Measurements from ENCODE around the gene SLC47A1. TPM values are rescaled to one million over a fixed set of nuclear protein-coding genes. Genes with fewer than 3 reads are reported as not detected.

The SLC47A1 gene
- total RNA-seq, 4 donors from 2014 or later, result 0.95 to 6.2 (median 5.6) TPM

- no peak for DNase-seq (ENCODE audit: low spot score)
- TF ChIP-seq, protein P1, sequence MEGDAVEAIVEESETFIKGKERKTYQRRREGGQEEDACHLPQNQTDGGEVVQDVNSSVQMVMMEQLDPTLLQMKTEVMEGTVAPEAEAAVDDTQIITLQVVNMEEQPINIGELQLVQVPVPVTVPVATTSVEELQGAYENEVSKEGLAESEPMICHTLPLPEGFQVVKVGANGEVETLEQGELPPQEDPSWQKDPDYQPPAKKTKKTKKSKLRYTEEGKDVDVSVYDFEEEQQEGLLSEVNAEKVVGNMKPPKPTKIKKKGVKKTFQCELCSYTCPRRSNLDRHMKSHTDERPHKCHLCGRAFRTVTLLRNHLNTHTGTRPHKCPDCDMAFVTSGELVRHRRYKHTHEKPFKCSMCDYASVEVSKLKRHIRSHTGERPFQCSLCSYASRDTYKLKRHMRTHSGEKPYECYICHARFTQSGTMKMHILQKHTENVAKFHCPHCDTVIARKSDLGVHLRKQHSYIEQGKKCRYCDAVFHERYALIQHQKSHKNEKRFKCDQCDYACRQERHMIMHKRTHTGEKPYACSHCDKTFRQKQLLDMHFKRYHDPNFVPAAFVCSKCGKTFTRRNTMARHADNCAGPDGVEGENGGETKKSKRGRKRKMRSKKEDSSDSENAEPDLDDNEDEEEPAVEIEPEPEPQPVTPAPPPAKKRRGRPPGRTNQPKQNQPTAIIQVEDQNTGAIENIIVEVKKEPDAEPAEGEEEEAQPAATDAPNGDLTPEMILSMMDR (IDR thresholded peaks at IDR 0.05), result no peak
- ATAC-seq (ENCODE audit: low FRiP score), result no peak
These were observed 6.2 kb downstream of the SLC47A1 start for GRCh38 chr17:19539841-19540311.

- TF ChIP-seq, protein P1 (IDR thresholded peaks at IDR 0.05), result no peak
- DNase-seq (ENCODE audit: low spot score), result no peak
- ATAC-seq (ENCODE audit: low FRiP score), result no peak
These were observed 7.2 kb downstream of the SLC47A1 start for GRCh38 chr17:19540706-19541370.

DNA sequence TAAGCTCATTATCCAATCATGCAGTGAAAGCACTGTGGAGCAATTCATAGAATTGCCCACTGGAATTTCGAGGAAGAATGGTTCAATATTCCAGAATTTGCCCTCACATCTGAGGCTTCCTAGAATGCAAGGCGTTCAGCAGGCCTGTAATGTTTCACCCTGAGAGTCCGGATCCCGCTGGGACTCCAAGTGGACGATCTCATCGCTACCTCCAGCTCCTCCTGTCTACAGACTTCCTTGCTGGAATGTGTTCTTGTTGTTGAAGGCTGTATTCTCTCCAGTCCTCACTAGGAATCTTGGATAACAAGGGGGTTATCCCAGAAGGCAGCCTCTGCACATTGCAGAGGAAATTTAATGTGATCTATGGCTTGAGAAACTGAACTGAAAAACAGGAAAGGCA, 7.8 kb downstream of the SLC47A1 start:
- TF ChIP-seq, protein P1 (IDR thresholded peaks at IDR 0.05), result no peak
- no peak for ATAC-seq (ENCODE audit: low FRiP score)
- DNase-seq (ENCODE audit: low spot score), result no peak

- ATAC-seq (ENCODE audit: low FRiP score) (no peak), DNase-seq (ENCODE audit: low spot score) (no peak)
- TF ChIP-seq, protein P1 (IDR thresholded peaks at IDR 0.05), result no peak
These were observed 8.6 kb downstream of the SLC47A1 start for GRCh38 chr17:19542247-19542646.

DNA sequence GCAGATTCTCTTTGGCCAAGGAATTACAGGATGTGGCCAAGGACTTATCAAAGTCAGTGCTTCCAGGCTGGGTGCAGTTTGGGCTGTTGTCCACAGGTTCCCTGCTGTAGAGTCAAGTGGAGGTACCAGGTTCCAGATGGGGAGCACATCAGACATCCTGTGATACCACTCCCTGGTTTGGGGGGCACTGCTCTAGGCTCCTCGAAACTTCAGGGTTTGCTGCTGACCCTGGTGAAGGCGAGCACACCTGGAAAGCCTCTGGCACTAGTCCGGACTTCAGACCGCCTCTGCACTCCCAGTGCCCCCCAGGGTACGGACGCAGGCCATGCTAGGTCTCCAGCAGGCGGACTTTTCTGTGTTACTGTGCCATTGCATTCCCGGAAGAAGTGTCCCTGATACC, 10.7 kb downstream of the SLC47A1 start:
- DNase-seq (ENCODE audit: low spot score), result no peak
- no peak for ATAC-seq (ENCODE audit: low FRiP score)
- TF ChIP-seq, protein P1 (IDR thresholded peaks at IDR 0.05), result no peak

DNA sequence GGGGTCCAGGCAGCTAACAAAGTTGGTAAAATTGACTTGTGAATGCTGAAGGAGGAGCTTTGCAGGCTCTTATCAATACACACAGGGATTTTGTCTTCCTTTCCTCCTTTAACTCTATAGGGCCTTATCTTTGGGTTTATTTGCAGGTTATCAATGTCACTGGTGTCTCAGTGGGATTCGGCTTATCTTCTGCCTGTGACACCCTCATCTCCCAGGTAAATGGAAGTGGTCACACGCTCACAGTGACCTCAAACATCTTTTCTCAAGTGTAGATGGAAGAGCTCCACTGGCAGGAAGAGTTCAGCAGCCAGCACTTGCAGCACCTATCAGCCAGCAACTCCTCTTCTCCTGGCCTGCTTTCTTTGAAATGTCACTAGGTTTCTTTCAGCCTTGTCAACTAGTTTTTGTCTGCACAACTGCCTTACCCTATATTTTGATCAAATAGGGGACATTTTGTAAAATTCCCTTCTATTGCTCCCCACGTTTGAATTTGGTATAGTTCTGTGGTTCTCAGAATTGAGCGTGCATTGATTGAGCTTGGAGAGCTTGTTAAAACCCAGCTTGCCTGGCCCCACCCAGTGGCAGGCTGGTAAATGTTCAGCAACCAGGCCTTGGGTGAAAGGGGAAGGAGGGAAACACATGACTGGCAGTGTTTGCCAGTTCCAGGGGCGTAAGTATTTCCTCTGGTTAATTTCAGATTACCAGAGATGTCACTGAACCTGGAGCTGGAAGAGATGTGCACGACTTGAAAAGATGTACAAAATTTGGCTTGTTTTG, 12.8 kb downstream of the SLC47A1 start:
- TF ChIP-seq, protein P1 (IDR thresholded peaks at IDR 0.05), result no peak
- DNase-seq (ENCODE audit: low spot score), result no peak
- ATAC-seq (ENCODE audit: low FRiP score), result no peak

Data from omental fat pad (tissue), 4 donors.